Keratinocyte (primary cell): ENCODE measurements around the gene ANKRD40. TPM values are rescaled to one million over a fixed set of nuclear protein-coding genes. Genes with fewer than 3 reads are reported as not detected.

ENCODE experiments used
- DNase-seq: peaks from one replicate; pipeline ENCODE4 v3.0.0-alpha.2; 2011; ENCODE audit warnings: low read depth, missing footprints, low spot score
- FAIRE-seq: peaks from 2 replicates; lab custom pipeline; 2011; peaks lifted over from hg19 to GRCh38; lab: Jason Lieb, UNC
- H2AFZ ChIP-seq: 2 replicates; pipeline ENCODE4 v1.6.0; 2012; ENCODE audit warnings: low read length, control low read depth, inconsistent platforms; ENCODE audit not compliant: control insufficient read depth
- H3K27ac ChIP-seq: 2 replicates; pipeline ENCODE4 v1.5.1; 2011; ENCODE audit warnings: low read length; ENCODE audit not compliant: control insufficient read depth, insufficient read depth
- H3K27me3 ChIP-seq: 3 replicates; pipeline ENCODE4 v1.6.0; 2011; ENCODE audit warnings: low read length; ENCODE audit not compliant: control insufficient read depth, insufficient read depth; ENCODE audit errors: extremely low read depth
- H3K36me3 ChIP-seq, 2 experiments: 2 replicates in 1 of 2; 3 replicates in 1 of 2; pipeline ENCODE4 v1.5.1; 2011; ENCODE audit warnings: low read length in 2 of 2, mild to moderate bottlenecking in 1 of 2; ENCODE audit not compliant: control insufficient read depth in 2 of 2, insufficient read depth in 2 of 2; ENCODE audit errors: extremely low read depth in 1 of 2
- H3K4me1 ChIP-seq: 3 replicates; pipeline ENCODE4 v1.5.1; 2011; ENCODE audit warnings: low read length; ENCODE audit not compliant: control insufficient read depth, insufficient read depth; ENCODE audit errors: extremely low read depth
- H3K4me2 ChIP-seq: 3 replicates; pipeline ENCODE4 v1.6.0; 2011; ENCODE audit warnings: low read depth, low read length; ENCODE audit not compliant: control insufficient read depth, insufficient read depth; ENCODE audit errors: extremely low read depth
- H3K4me3 ChIP-seq, 3 experiments: fragments of 200-600 bp in 1 of 3; sonication (generic) in 1 of 3; 2 replicates in 2 of 3; 3 replicates in 1 of 3; pipeline ENCODE4 v1.5.1; 2011 to 2016; ENCODE audit warnings: low read length in 3 of 3, mild to moderate bottlenecking in 3 of 3, control low read depth in 2 of 3, inconsistent platforms in 1 of 3, low read depth in 1 of 3, mixed read lengths in 1 of 3, mixed run types in 1 of 3, moderate library complexity in 1 of 3; ENCODE audit not compliant: control insufficient read depth in 2 of 3, insufficient read depth in 2 of 3; ENCODE audit errors: extremely low read depth in 1 of 3
- H3K79me2 ChIP-seq: 2 replicates; pipeline ENCODE4 v1.6.0; 2012; ENCODE audit warnings: low read length; ENCODE audit not compliant: control insufficient read depth, insufficient read depth
- H3K9ac ChIP-seq: 3 replicates; pipeline ENCODE4 v1.6.0; 2011; ENCODE audit warnings: low read length; ENCODE audit not compliant: control insufficient read depth, insufficient read depth; ENCODE audit errors: extremely low read depth
- H3K9me1 ChIP-seq: 3 replicates; pipeline ENCODE4 v1.6.0; 2011; ENCODE audit warnings: low read length; ENCODE audit not compliant: control insufficient read depth, insufficient read depth; ENCODE audit errors: extremely low read depth
- H3K9me3 ChIP-seq: 2 replicates; pipeline ENCODE4 v1.5.1; 2012; ENCODE audit warnings: low read depth, low read length; ENCODE audit not compliant: control insufficient read depth
- H4K20me1 ChIP-seq: 3 replicates; pipeline ENCODE4 v1.6.0; 2011; ENCODE audit warnings: low read length; ENCODE audit not compliant: control insufficient read depth, insufficient read depth; ENCODE audit errors: extremely low read depth
- CTCF ChIP-seq, 3 experiments: IDR thresholded peaks in 1 of 3; conservative IDR thresholded peaks in 1 of 3; optimal IDR thresholded peaks in 1 of 3; 2 replicates in 2 of 3; 3 replicates in 1 of 3; pipeline versions ENCODE3 to v1.5.1; 2011; ENCODE audit warnings: low read length in 3 of 3, mild to moderate bottlenecking in 3 of 3, moderate library complexity in 2 of 3, control low read depth in 1 of 3, inconsistent platforms in 1 of 3; ENCODE audit not compliant: insufficient read depth in 2 of 3; ENCODE audit errors: extremely low read depth in 1 of 3
- EZH2 ChIP-seq: IDR thresholded peaks from one replicate; pipeline ENCODE4 v1.6.1; 2012; ENCODE audit warnings: inconsistent platforms, mild to moderate bottlenecking, low read length, moderate library complexity
- dilution Hi-C: fragments of 300-500 bp; cut with MboI; formaldehyde crosslinking; loops from one replicate; pipeline ENCODE4 v1.7.0; 2020; ENCODE audit warnings: low sequenced_read_pairs; ENCODE audit not compliant: extremely low pct_ligation_motif_present
- polyA plus RNA-seq, 5 experiments: library from polyadenylated mRNA; depleted of rRNA in 3 of 5; stranded (reverse) in 3 of 5; stranded (forward) in 1 of 5; unstranded in 1 of 5; fragments of >200 nt; gene quantifications; 1 replicate in 1 of 5; 2 replicates in 3 of 5; 3 replicates in 1 of 5; pipeline versions ENCODE4 v1.2.1 to v1.2.3, GENCODE V29; 2011 to 2012; ENCODE audit warnings: missing spikeins in 2 of 5, low read depth in 1 of 5, low replicate concordance in 1 of 5

ANKRD40 gene
- polyA plus RNA-seq, 1 donor (not counting 4 experiments of a cell fraction or from before 2014, with no cell fraction given) = 32.7 TPM

- Histone ChIP-seq H3K4me1 (peaks cover 31% of the 10 kb centered on the region), H3K27me3 (no peaks in the 10 kb centered on the region), H3K9me3 (no peaks in the 10 kb centered on the region), H3K36me3 (peaks cover 10 to 28% of the 10 kb centered on the region in 2 experiments), H2AFZ (no peak overlapping the region), H3K9ac (no peak overlapping the region), H3K4me3 (no peak overlapping the region), H4K20me1 (no peaks in the 10 kb centered on the region), H3K4me2 (no peak overlapping the region), H3K27ac (no peak overlapping the region), H3K9me1 (peaks cover 2% of the 10 kb centered on the region), H3K79me2 (no peaks in the 10 kb centered on the region)
- FAIRE-seq (no peak), DNase-seq (no peak)
- TF ChIP-seq CTCF (optimal IDR thresholded peaks at IDR 0.05 in 1 of 3, IDR thresholded peaks at IDR 0.05 in 1 of 3, conservative IDR thresholded peaks at IDR 0.05 in 1 of 3; ENCODE audit: extremely low read depth in 1 of 3, insufficient read depth in 2 of 3, low read length in 3 of 3) (no peak), EZH2 (no peak)
- dilution Hi-C loops = no loop called here
These were observed 32.1 kb downstream of the ANKRD40 start for GRCh38 chr17:50675627-50676026.

GRCh38 chr17:50675190-50675589 is 32.5 kb downstream of the ANKRD40 start:
- Histone ChIP-seq H3K4me1 (peaks cover 33% of the 10 kb centered on the region), H3K4me2 (no peak overlapping the region), H3K4me3 (no peak overlapping the region), H3K27me3 (no peaks in the 10 kb centered on the region), H4K20me1 (no peaks in the 10 kb centered on the region), H3K9ac (no peak overlapping the region), H3K36me3 (peaks cover 8 to 28% of the 10 kb centered on the region in 2 experiments), H2AFZ (no peak overlapping the region), H3K79me2 (no peaks in the 10 kb centered on the region), H3K27ac (no peak overlapping the region), H3K9me1 (peaks cover 2% of the 10 kb centered on the region), H3K9me3 (no peaks in the 10 kb centered on the region)
- dilution Hi-C loops = no loop called here
- FAIRE-seq (no peak), DNase-seq (no peak)
- TF ChIP-seq CTCF (optimal IDR thresholded peaks at IDR 0.05 in 1 of 3, IDR thresholded peaks at IDR 0.05 in 1 of 3, conservative IDR thresholded peaks at IDR 0.05 in 1 of 3; ENCODE audit: extremely low read depth in 1 of 3, insufficient read depth in 2 of 3, low read length in 3 of 3) (no peak), EZH2 (no peak)
